Measurements from ENCODE around the gene ELK1. TPM values are rescaled to one million over a fixed set of nuclear protein-coding genes. Genes with fewer than 3 reads are reported as not detected.

Gene ELK1
- total RNA-seq, 1 experiment from 2014 or later: 57.0 TPM

- H4K20me1 ChIP-seq (ENCODE audit: insufficient read depth): no peaks in the 10 kb centered on the region
- no peak overlapping the region for H3K27ac ChIP-seq (ENCODE audit: low read depth, low read length)
- CTCF ChIA-PET: no interaction called here
- TF ChIP-seq POLR2A (IDR thresholded peaks at IDR 0.05; ENCODE audit: borderline replicate concordance, extremely low read depth, insufficient read depth, insufficient read length) (no peak), ELF1 (IDR thresholded peaks at IDR 0.05; ENCODE audit: borderline replicate concordance, low read depth) (no peak), EZH2 (IDR thresholded peaks at IDR 0.05) (no peak), RAD21 (IDR thresholded peaks at IDR 0.05; ENCODE audit: low read depth) (no peak), ZNF274 (IDR thresholded peaks at IDR 0.05; ENCODE audit: low read depth, low read length) (no peak), CEBPB (IDR thresholded peaks at IDR 0.05; ENCODE audit: low read depth) (no peak), EZH2phosphoT487 (IDR thresholded peaks at IDR 0.05; ENCODE audit: borderline replicate concordance) (no peak), REST (IDR thresholded peaks at IDR 0.05; ENCODE audit: low read depth) (no peak), ZBTB33 (IDR thresholded peaks at IDR 0.05; ENCODE audit: extremely low read depth, insufficient replicate concordance, low read length) (no peak)
- TF ChIP-seq, protein P1, sequence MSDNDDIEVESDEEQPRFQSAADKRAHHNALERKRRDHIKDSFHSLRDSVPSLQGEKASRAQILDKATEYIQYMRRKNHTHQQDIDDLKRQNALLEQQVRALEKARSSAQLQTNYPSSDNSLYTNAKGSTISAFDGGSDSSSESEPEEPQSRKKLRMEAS (IDR thresholded peaks at IDR 0.05): no peak
- no peaks in the 10 kb centered on the region for H3K4me1 ChIP-seq (ENCODE audit: control insufficient read depth in 1 of 2, insufficient read depth in 2 of 2, low read length in 2 of 2)
- H3K9me3 ChIP-seq (ENCODE audit: control insufficient read depth in 1 of 2, insufficient read depth in 1 of 2, low read depth in 1 of 2, low read length in 2 of 2): no peaks in the 10 kb centered on the region
- no peak overlapping the region for H3K9ac ChIP-seq (ENCODE audit: low read length)
- no peaks in the 10 kb centered on the region for H3K9me2 ChIP-seq (ENCODE audit: insufficient read depth)
- intact Hi-C loops (cut with micrococcal nuclease): no loop called here
- no peak for ATAC-seq
- no TSS peak for BruUV-seq (replicated peaks)
- no peak overlapping the region for H3K4me2 ChIP-seq (ENCODE audit: low read length)
- H3K36me3 ChIP-seq (ENCODE audit: control insufficient read depth in 1 of 2, insufficient read depth in 2 of 2, low read length in 2 of 2): no peaks in the 10 kb centered on the region
- H3K79me2 ChIP-seq (ENCODE audit: insufficient read depth, low read length): no peaks in the 10 kb centered on the region
- H3K4me3 ChIP-seq (replicated peaks in 1 of 2; ENCODE audit: low read depth in 1 of 2, low read length in 2 of 2): no peak overlapping the region
- no peak overlapping the region for H2AFZ ChIP-seq (ENCODE audit: low read depth, low read length, poor library complexity, severe bottlenecking)
- no peak for DNase-seq (ENCODE audit: low read depth, low spot score)
- H3K27me3 ChIP-seq (ENCODE audit: insufficient read depth, low read length): no peaks in the 10 kb centered on the region
- RAD21 ChIA-PET (ENCODE audit: low non-redundant PET in 1 of 2, low total read pairs in 2 of 2, uncharacterized antibody in 2 of 2, unreplicated experiment in 2 of 2): no interaction called here
- POLR2A ChIA-PET: no interaction called here
These were observed 54.6 kb downstream of the ELK1 start for GRCh38 chrX:47595716-47596251.
